Measurements from ENCODE around the gene PDZD4.

Gene PDZD4

DNA sequence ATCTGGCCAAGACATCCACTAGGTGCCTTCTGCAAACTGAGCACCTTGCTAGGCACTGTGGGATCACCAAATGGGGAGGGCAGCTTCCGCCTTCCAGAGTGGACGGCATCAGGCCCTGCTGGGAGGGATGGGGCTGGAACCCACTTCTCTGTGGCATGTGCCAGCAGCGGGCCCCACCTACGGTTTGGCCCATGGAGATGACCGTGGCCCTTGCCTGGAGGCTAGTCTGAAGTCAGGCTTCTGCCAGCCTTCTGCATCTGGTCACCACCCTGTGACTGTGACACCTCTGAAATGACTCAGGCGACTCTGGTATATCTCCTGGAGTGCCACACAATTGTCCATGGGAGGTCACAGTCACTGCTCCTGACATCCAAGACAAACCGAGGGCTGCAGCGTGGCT lies 28.7 kb downstream of the PDZD4 start:
- H3K4me3 ChIP-seq (ENCODE audit: low read depth, low read length): no peak overlapping the region
- TF ChIP-seq CTCF (conservative IDR thresholded peaks at IDR 0.05; ENCODE audit: low read depth, low read length): no peak
- no peak for DNase-seq (ENCODE audit: low read depth)

DNA sequence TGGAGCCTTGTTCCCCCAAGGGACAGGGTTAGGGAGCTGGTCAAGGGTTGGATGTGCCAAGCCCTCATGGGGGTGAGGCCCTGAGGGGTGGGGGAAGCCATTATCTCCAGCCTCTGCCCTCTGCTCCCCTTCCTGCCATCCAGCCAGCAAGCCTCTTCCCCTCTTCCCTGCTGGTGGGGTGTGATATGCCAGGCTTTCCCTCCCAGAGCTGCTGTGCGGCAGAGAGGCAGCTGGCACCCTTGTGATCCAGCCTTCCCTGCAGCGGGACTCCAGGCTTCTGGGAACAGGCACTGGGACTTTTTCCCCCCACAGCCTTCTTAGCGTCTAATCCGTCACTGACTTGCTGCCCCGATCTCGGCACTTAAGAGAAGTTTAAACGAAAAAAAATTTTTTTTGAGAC lies 29.6 kb downstream of the PDZD4 start:
- DNase-seq (ENCODE audit: low read depth): no peak
- TF ChIP-seq CTCF (conservative IDR thresholded peaks at IDR 0.05; ENCODE audit: low read depth, low read length): no peak
- H3K4me3 ChIP-seq (ENCODE audit: low read depth, low read length): no peak overlapping the region

DNA sequence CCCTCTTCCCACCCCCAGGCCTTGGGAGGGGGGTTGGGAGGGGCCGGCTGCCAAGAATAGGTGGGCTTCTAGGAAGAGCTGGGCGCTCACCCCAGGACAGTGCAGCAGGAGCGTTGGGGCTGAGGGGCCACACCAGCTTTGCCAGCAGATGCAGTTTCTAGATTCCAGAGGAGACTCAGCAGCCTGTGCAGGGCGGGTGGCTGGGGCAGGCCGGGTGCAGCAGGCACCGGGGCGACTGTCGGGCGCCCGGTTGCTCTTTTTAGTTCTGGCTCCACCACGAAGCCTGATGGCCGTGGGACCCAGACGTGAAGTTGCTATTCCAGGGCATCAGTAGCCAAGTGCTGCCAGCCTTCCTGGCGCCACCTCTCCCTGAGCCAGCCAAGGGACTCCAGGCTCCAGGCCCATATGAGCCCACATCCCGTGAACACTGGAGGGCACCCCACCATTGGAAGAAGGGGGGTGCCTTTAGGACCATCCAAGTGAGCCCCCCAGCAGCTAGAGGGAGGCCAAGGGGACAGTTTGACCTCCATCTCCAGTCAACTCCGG lies 30.1 kb downstream of the PDZD4 start:
- no peak overlapping the region for H3K4me3 ChIP-seq (ENCODE audit: low read depth, low read length)
- no peak for DNase-seq (ENCODE audit: low read depth)
- no peak for TF ChIP-seq CTCF (conservative IDR thresholded peaks at IDR 0.05; ENCODE audit: low read depth, low read length)

DNA sequence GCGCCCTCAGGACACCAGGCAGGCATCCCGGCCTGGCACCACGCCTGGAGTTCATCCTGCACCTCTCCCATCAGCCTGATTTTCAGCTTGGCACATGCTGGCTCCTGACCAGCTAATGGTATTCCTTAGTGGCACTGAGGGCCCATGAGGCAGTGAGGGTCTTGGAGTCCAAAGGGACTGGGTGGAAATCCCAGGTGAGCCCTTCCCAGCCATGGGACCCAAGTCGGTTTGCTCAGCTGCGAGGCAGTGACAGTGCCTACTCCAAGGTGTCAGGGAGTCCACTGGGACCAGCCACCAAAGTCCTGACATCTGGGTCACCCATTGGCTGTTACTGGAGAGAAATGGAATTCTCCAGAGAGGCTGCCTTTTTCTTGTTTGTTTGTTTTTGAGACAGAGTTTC lies 31.0 kb downstream of the PDZD4 start:
- H3K4me3 ChIP-seq (ENCODE audit: low read depth, low read length): no peak overlapping the region
- TF ChIP-seq CTCF (conservative IDR thresholded peaks at IDR 0.05; ENCODE audit: low read depth, low read length): no peak

DNA sequence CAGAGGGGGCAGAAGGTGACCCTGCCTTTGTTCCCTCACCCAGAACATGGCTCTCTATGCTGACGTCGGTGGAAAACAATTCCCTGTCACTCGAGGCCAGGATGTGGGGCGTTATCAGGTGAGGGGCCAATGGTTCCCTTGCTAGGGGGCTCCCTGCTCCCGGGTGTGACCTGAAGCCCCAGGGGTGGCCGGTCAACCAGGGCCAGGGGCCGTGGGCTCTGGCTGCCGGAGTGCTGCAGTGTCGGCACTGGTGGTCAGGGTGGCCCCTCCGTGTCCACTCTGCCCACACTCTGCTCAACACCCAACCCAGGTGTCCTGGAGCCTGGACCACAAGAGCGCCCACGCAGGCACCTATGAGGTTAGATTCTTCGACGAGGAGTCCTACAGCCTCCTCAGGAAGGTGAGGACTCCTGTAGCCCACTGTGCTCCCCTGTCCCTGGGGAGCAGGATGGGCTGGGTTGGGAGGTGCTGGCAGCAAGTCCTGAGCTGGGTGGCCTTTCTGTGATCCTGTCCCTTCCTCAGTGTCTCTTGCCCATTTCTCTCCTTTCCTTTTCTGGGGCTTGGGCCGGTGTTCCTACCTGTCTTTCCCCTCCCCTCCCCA lies 32.8 kb downstream of the PDZD4 start:
- no peak overlapping the region for H3K4me3 ChIP-seq (ENCODE audit: low read depth, low read length)
- no peak for TF ChIP-seq CTCF (conservative IDR thresholded peaks at IDR 0.05; ENCODE audit: low read depth, low read length)
- DNase-seq (ENCODE audit: low read depth): no peak

More for the DNA sequence above, 31.0 kb downstream of the PDZD4 start:
- DNase-seq (ENCODE audit: low read depth): no peak

GRCh38 chrX:153794897-153795816 lies 35.2 kb downstream of the PDZD4 start:
- TF ChIP-seq CTCF (conservative IDR thresholded peaks at IDR 0.05; ENCODE audit: low read depth, low read length): no peak
- no peak for DNase-seq (ENCODE audit: low read depth)
- H3K4me3 ChIP-seq (ENCODE audit: low read depth, low read length): peak overlapping the region; percentile 90

Data from choroid plexus epithelial cell (primary cell).